Lower leg skin (tissue), 3 donors: Measurements from ENCODE around the gene SORCS1.

Source experiments
- POLR2A ChIP-seq, 2 donors: fragments of 450-650 bp; IDR thresholded peaks; one replicate each; pipeline ENCODE4 v1.6.1; 2016 to 2017; ENCODE audit warnings: antibody characterized with exemption in 2 of 2, mild to moderate bottlenecking in 1 of 2, moderate library complexity in 1 of 2
- TF ChIP-seq, protein P1 (sequence below), 3 donors: fragments of 450-650 bp; IDR thresholded peaks; one replicate each; pipeline ENCODE4 v1.5.1; 2016; ENCODE audit warnings: antibody characterized with exemption in 3 of 3, mild to moderate bottlenecking in 3 of 3, moderate library complexity in 2 of 3

DNA sequence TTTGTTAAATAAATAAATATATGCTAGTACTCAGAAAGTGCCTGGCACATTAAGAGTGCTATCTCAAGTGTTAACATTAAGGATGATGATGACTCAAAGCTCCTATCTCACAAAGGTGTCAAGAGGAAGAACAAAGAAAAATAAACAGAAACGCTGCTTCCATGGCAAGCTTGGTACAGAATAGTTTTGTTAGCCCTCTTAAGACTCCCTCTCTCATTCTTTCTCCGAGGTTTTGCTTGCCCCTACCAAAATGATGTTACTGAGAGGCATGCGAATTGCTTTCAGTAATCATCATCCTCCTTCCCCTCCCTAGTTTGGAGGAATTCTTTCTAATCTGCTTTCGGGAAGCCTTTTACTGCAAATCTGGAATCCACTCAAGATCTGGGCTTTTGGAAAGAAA lies 96.7 kb downstream of the SORCS1 start:
- TF ChIP-seq, protein P1, sequence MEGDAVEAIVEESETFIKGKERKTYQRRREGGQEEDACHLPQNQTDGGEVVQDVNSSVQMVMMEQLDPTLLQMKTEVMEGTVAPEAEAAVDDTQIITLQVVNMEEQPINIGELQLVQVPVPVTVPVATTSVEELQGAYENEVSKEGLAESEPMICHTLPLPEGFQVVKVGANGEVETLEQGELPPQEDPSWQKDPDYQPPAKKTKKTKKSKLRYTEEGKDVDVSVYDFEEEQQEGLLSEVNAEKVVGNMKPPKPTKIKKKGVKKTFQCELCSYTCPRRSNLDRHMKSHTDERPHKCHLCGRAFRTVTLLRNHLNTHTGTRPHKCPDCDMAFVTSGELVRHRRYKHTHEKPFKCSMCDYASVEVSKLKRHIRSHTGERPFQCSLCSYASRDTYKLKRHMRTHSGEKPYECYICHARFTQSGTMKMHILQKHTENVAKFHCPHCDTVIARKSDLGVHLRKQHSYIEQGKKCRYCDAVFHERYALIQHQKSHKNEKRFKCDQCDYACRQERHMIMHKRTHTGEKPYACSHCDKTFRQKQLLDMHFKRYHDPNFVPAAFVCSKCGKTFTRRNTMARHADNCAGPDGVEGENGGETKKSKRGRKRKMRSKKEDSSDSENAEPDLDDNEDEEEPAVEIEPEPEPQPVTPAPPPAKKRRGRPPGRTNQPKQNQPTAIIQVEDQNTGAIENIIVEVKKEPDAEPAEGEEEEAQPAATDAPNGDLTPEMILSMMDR (IDR thresholded peaks at IDR 0.05), result no peak
- TF ChIP-seq POLR2A (IDR thresholded peaks at IDR 0.05), result no peak
